BJ (cell line): ENCODE measurements around the gene ZMAT5. TPM values are rescaled to one million over a fixed set of nuclear protein-coding genes. Genes with fewer than 3 reads are reported as not detected.

Experiments
- CTCF ChIA-PET: fragments of 350-600 bp; formaldehyde crosslinking; extraction: SDS; loops from one replicate; lab custom pipeline; 2021; ENCODE audit warnings: antibody characterized with exemption, inconsistent platforms; lab: Yijun Ruan, JAX
- POLR2A ChIA-PET: fragments of 300-600 bp; sonication (Branson Sonifier 250); formaldehyde crosslinking; extraction: SDS; loops from one replicate; lab custom pipeline; 2021; ENCODE audit warnings: antibody characterized with exemption; lab: Charles Lee
- DNase-seq: peaks from one replicate; pipeline ENCODE4 v3.0.0-alpha.2; 2011; ENCODE audit warnings: low read depth
- H3K27me3 ChIP-seq: 2 replicates; pipeline ENCODE4 v1.6.0; 2011; ENCODE audit warnings: low read length; ENCODE audit not compliant: control insufficient read depth, insufficient read depth
- H3K36me3 ChIP-seq: 2 replicates; pipeline ENCODE4 v1.5.1; 2011; ENCODE audit warnings: low read length; ENCODE audit not compliant: control insufficient read depth, insufficient read depth
- H3K4me3 ChIP-seq: 2 replicates; pipeline ENCODE4 v1.5.1; 2011; ENCODE audit warnings: low read depth, mild to moderate bottlenecking, control low read depth, low read length
- polyA plus RNA-seq: library from polyadenylated mRNA; depleted of rRNA; stranded (reverse); fragments of >200 nt; gene quantifications from 2 replicates; pipeline ENCODE4 v1.2.3, GENCODE V29; 2011
- TF ChIP-seq, protein P1 (sequence below): IDR thresholded peaks from 2 replicates; pipeline ENCODE4 v1.5.1; 2011; ENCODE audit warnings: low read depth, mild to moderate bottlenecking, control low read depth, inconsistent platforms, low read length, moderate library complexity; ENCODE audit not compliant: insufficient read depth

Gene ZMAT5
- polyA plus RNA-seq, 1 experiment = 29.0 TPM

DNA sequence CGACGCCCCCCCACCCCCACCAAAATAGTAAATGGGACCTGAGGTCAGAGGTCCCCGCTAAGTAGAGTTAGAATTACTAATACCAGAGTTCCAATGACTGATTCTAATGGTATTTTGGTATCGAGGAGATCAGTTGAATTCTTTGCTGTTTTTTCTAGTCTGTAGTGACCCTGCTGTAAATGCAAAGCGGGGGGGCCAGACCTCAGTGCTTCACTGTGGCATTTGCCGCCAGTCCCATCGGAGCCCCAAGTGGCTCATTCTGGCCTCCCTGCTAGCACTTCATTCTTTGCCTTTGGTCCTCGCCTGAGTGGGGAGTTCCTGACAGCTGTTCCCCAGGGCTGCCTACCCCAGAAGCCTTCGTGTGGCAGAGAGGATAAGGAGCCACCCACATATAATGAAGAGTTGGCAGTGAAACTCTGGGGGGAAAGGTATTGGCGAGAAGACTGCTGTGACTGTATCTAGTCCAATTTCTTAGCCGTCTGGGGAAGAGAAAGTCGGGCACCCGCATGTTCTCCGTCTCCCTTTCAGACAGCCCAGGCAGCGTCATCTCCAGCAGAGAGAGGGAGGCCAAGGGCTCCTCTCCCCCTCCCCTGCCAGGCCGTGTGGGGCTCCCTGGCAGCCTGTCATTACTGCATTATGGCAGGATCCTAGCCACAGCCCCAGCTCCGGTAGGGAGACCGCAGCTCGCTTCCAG lies 66.5 kb downstream of the ZMAT5 start:
- ChIA-PET CTCF (interaction anchor here (0.6 to 3.7 kb wide), 4 partner anchors 11 to 389 kb away, joined by 3 to 16 read pairs (median 4); no protein-coding TSS in a partner anchor), POLR2A (no interaction called here)
- Histone ChIP-seq H3K4me3 (no peak overlapping the region), H3K27me3 (no peaks in the 10 kb centered on the region), H3K36me3 (peaks cover 11% of the 10 kb centered on the region)
- no peak for DNase-seq
- TF ChIP-seq, protein P1, sequence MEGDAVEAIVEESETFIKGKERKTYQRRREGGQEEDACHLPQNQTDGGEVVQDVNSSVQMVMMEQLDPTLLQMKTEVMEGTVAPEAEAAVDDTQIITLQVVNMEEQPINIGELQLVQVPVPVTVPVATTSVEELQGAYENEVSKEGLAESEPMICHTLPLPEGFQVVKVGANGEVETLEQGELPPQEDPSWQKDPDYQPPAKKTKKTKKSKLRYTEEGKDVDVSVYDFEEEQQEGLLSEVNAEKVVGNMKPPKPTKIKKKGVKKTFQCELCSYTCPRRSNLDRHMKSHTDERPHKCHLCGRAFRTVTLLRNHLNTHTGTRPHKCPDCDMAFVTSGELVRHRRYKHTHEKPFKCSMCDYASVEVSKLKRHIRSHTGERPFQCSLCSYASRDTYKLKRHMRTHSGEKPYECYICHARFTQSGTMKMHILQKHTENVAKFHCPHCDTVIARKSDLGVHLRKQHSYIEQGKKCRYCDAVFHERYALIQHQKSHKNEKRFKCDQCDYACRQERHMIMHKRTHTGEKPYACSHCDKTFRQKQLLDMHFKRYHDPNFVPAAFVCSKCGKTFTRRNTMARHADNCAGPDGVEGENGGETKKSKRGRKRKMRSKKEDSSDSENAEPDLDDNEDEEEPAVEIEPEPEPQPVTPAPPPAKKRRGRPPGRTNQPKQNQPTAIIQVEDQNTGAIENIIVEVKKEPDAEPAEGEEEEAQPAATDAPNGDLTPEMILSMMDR = no peak

DNA sequence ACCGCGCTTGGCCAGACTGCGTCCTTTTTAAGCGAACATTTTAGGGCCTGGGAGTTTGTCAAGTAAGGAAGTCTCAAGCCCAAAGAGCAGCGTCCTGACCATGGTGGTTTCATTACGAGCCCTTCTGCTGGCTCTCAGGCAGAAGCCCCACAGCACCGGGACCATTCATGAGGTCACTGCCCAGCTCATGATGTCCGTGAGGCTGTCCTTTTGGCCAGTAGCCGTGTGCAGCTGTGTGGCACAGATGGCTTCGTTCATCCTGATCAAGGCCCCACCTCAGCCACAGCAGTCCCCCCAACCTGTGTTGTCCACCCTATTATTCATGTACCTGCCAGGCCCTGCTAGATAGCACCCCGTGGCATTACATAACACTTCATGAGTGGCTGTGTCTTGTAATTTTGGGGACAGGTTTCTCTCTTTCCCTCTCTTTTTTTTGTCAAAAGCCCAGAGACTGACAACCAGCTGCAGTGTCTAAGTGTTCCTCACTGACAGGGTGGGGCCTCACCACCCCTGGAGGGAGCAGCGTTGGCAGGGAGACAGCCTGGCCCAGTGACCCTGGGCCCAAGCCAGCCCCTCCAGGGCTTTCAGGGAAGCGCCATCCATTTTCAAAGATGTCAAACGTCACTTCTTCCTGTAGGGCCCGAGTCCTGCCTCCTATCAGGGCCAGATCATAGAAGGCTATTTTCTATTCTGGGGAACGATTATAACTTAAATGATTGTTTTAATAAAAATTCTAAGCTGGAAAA lies 68.8 kb downstream of the ZMAT5 start:
- ChIA-PET CTCF (no interaction called here), POLR2A (no interaction called here)
- peaks cover 17% of the 10 kb centered on the region for H3K36me3 ChIP-seq
- H3K27me3 ChIP-seq = no peaks in the 10 kb centered on the region
- no peak for DNase-seq
- TF ChIP-seq, protein P1 = no peak
- no peak overlapping the region for H3K4me3 ChIP-seq

DNA sequence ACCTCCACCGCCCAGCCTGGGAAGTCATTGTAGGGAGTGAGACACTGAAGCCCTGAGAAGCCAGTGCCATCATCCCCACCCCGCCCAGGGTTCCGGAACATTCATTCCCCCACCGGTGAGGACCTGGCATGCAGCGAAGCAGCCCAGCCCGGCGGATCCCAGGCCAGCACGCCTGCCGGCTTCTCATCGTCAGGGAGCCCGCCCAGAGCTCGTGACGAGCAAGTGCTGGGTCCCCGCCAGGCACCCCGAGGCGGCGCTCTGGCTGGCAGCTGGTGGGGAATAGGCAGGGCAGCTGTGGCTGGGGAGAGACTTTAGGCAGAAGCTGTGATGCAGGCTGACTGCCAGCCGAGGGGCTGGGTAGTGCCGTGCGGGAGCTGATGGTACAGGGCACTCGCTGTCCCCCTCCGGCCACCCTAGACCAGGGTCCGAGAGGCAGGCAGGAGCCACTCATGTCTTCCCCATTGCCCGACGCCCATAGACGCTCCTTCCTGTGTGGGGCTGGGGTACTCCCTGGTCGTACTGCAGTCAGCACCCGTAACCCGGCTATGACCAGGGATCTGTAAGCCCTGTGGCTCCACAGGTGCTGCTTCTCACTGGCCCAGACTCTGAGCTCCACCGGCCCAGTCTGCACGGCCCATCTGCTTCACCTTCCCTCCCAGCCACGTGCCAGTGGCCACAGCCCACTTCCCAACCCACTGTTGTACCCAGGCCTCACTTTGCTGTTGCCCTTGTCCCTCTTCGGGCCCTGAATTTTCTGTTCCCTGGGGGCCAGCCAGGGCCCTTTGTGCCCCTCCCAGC lies 71.5 kb downstream of the ZMAT5 start:
- ChIA-PET POLR2A (no interaction called here), CTCF (no interaction called here)
- Histone ChIP-seq H3K36me3 (peaks cover 26% of the 10 kb centered on the region), H3K4me3 (no peak overlapping the region), H3K27me3 (no peaks in the 10 kb centered on the region)
- TF ChIP-seq, protein P1 = no peak
- DNase-seq = no peak

DNA sequence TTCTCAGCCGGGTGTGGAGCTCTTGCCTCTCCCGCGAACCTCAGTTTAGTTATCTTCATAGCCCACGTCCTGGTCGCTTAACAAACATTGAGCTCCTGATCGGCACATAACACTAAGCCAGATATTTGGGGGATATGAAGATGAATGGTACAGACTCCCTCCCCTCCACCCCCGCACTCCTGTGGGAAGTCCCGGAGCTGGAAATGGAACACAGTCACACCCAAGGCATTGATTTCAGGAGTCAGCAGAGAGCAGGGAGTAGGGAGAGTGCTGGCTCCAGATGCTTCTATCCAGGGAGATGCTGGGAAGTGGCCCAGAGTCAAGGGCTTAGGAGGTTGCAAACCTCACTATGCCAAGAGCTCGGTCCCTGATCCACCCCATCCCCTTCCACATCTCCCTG lies 73.1 kb downstream of the ZMAT5 start:
- no peak for DNase-seq
- ChIA-PET POLR2A (no interaction called here), CTCF (interaction anchor here (0.5 to 1.5 kb wide), 3 partner anchors 8 to 311 kb away, joined by 3 to 4 read pairs (median 3); no protein-coding TSS in a partner anchor)
- TF ChIP-seq, protein P1 = no peak
- Histone ChIP-seq H3K27me3 (no peaks in the 10 kb centered on the region), H3K36me3 (peaks cover 26% of the 10 kb centered on the region), H3K4me3 (no peak overlapping the region)
